Astrocyte (in vitro differentiated cells and primary cell): ENCODE data around the gene AARS2.

Experiments used
- CTCF ChIP-seq: IDR thresholded peaks from 2 replicates; pipeline ENCODE4 v1.5.1; 2011; ENCODE audit warnings: low read depth, mild to moderate bottlenecking, inconsistent platforms, low read length, moderate library complexity; ENCODE audit not compliant: insufficient read depth
- EZH2 ChIP-seq: IDR thresholded peaks from 2 replicates; pipeline ENCODE4 v1.6.1; 2012; ENCODE audit warnings: mild to moderate bottlenecking, low read length, inconsistent platforms; ENCODE audit not compliant: insufficient read depth

- no peak for TF ChIP-seq EZH2
- no peak for TF ChIP-seq CTCF
Measured at GRCh38 chr6:44272529-44272928, 40.6 kb downstream of the AARS2 start.
